Astrocyte of the cerebellum (primary cell): ENCODE results near the gene CDC42BPA.

Experiments used
- DNase-seq: peaks from one replicate; pipeline ENCODE4 v3.0.0-alpha.2; 2011; ENCODE audit warnings: low read depth
- H3K4me3 ChIP-seq: 2 replicates; pipeline ENCODE4 v1.5.1; 2011; ENCODE audit warnings: mild to moderate bottlenecking, low read depth, low read length, moderate library complexity
- CTCF ChIP-seq: IDR thresholded peaks from 2 replicates; pipeline ENCODE4 v1.5.1; 2012; ENCODE audit warnings: low read length, low read depth, moderate library complexity, mild to moderate bottlenecking; ENCODE audit errors: missing control alignments
- in situ Hi-C: cut with HindIII; loops from 2 replicates; pipeline ENCODE4 v1.10.0; 2017; ENCODE audit warnings: low sequenced_read_pairs

Gene CDC42BPA, protein sequence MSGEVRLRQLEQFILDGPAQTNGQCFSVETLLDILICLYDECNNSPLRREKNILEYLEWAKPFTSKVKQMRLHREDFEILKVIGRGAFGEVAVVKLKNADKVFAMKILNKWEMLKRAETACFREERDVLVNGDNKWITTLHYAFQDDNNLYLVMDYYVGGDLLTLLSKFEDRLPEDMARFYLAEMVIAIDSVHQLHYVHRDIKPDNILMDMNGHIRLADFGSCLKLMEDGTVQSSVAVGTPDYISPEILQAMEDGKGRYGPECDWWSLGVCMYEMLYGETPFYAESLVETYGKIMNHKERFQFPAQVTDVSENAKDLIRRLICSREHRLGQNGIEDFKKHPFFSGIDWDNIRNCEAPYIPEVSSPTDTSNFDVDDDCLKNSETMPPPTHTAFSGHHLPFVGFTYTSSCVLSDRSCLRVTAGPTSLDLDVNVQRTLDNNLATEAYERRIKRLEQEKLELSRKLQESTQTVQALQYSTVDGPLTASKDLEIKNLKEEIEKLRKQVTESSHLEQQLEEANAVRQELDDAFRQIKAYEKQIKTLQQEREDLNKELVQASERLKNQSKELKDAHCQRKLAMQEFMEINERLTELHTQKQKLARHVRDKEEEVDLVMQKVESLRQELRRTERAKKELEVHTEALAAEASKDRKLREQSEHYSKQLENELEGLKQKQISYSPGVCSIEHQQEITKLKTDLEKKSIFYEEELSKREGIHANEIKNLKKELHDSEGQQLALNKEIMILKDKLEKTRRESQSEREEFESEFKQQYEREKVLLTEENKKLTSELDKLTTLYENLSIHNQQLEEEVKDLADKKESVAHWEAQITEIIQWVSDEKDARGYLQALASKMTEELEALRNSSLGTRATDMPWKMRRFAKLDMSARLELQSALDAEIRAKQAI (N-terminal part only)

DNA sequence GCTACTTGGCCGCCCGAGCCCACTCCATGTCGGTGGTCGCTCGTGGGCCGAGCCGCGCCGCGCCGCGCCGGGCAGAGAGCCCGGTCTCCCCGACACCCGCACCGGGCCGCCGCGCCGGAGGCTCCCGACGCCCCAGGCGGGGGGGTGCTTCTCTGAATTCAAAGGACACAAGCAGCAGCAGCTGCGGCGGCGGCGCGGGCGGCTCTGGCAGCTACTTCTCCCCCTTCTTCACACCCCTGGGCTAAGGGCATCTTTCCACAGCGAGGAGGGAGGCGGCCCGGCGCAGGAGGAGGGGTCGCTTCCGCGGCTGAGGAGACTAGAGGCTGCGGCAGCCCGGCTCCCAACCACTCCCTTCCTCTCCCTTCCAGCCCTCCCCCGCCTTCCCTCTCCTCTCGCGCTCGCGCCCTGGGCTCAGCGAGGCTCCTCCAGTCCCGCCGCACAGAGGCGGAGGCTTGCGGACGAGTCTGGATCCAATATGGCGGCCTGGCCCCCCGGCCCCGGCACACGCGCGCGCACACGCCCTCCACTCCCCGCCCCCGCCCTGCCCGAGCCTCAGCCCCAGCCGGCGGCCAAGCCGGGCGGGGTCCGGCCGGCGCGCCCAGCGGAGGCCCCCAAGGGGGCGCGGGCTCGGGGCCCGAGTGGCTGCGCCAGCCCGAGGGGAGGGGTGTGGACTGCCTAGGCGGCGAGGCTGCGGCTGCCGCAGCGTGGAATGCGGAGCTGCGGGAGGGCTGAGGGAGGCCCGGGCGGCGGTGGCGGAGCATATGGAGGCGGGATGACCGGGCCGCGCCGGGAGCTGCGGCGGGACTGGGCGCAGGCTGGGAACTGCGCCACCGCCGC lies at the start of gene CDC42BPA:
Gene CDC42BPA (minus strand): TSS at position 477 of the 837 bp plus-strand sequence. CDS start 1,310 bp downstream, outside the sequence.
- peak within 1 kb of the TSS; percentile 80 for H3K4me3 ChIP-seq
- peak; percentile 64 for DNase-seq
- in situ Hi-C loops: no loop called here
- TF ChIP-seq CTCF: no peak

DNA sequence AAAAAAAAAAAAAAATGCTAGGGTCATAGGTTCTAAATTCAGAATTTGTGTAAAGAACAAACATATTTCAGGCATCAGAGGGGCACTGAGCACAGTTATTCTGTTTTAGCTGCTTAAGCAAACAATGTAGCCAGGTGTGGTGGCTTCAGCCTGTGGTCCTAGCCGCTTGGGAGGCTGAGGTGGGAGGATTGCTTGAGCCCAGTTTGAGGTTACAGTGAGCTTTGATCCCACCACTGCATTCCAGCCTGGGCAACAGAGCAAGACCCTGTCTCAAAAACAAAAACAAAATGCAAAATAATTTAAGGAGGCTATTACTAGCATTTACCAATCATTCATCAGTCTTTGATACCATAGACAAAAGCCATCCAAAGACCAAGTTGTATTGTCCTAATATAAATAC lies 49.7 kb upstream of the CDC42BPA start:
- in situ Hi-C loops: no loop called here
- no peak for TF ChIP-seq CTCF
- H3K4me3 ChIP-seq: no peak overlapping the region
- no peak for DNase-seq

DNA sequence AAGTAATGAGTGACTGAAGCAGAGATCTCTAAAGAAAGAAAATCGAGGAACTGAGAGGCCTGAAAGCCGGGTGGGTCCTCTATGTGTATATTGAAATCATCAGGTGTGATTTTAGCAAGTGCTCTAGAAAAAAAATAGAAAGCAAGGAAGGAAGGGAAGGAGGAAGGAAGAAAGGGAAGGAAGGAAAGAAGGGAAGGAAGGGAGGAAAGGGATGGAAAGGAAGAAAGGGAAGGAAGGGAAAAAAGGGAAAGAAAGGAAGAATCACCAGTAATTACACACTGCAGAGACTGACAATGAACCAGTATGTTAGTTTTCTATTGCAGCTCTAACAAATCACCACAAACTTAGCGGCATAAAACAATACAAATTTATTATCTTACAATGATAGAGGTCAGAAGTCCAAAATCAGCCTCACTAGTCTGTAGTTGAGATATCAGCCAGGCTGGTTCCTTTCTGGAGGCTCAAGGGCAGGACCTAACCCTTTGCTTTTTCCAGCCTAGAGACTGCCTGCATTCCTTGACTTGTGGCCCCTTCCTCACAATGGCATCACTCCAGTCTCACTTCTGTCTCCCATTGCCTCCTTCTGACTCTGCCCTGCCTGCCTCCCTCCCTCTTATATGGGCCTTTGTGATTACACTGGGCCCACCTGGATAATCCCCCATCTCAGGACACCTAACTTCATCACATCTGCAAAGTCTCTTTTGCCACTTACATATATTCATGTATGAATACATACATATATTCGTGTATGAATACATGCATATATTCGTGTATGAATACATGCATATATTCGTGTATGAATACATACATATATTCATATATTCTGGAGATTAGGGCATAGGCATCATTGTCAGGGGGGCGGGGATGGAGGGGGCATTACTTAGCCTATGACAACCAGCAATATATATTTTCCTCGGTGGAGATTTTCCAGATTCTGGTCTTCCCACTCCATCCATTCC lies 47.5 kb upstream of the CDC42BPA start:
- no peak overlapping the region for H3K4me3 ChIP-seq
- in situ Hi-C loops: no loop called here
- no peak for TF ChIP-seq CTCF
- no peak for DNase-seq

DNA sequence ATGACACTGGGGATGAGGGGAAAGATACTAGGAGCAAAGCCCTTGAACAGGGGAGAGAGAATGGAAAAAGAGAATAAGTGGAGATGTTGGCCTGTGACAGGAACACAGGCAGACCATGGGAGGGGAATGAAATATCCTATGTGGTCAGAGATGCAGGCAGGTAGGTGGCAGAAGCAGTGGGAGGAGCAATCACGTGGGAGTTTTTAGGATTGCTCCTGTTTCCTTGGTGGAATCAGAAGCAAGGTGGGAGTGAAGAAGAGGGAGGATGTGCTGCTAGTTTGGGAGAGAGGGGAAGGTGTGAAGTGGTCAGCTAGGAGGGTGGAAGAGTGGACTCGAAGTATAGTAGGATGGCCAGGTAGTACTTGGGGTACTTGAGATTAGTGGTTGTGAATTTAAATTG lies 46.4 kb upstream of the CDC42BPA start:
- in situ Hi-C loops: no loop called here
- TF ChIP-seq CTCF: no peak
- no peak overlapping the region for H3K4me3 ChIP-seq
- DNase-seq: no peak

- TF ChIP-seq CTCF: no peak
- in situ Hi-C loops: no loop called here
These were observed 45.5 kb upstream of the CDC42BPA start for GRCh38 chr1:227363825-227364224.

More at GRCh38 chr1:227363825-227364224, 45.5 kb upstream of the CDC42BPA start:
- H3K4me3 ChIP-seq: no peak overlapping the region
- no peak for DNase-seq
